NCI-H748 (cell line): Measurements from ENCODE around the gene MRTFB.

Experiments
- DNase-seq: peaks from one replicate; lab custom pipeline; 2025; ENCODE audit not compliant: unreplicated experiment; lab: John Stamatoyannopoulos, UW

MRTFB gene

GRCh38 chr16:14304891-14305460, 233.9 kb downstream of the MRTFB start:
- DNase-seq: no peak

GRCh38 chr16:14306485-14307058, 235.5 kb downstream of the MRTFB start:
- DNase-seq: no peak

GRCh38 chr16:14307059-14307526, 236.0 kb downstream of the MRTFB start:
- no peak for DNase-seq

GRCh38 chr16:14307527-14308367, 236.6 kb downstream of the MRTFB start:
- DNase-seq: no peak

- no peak for DNase-seq
Measured at GRCh38 chr16:14308368-14308723, 237.2 kb downstream of the MRTFB start.

GRCh38 chr16:14309001-14309886, 238.1 kb downstream of the MRTFB start:
- DNase-seq: no peak

GRCh38 chr16:14309906-14310305, 238.8 kb downstream of the MRTFB start:
- DNase-seq: no peak

GRCh38 chr16:14310519-14310991, 239.4 kb downstream of the MRTFB start:
- DNase-seq: no peak

GRCh38 chr16:14314116-14314515, 243.0 kb downstream of the MRTFB start:
- DNase-seq: no peak

GRCh38 chr16:14315683-14316320, 244.7 kb downstream of the MRTFB start:
- no peak for DNase-seq
